Mesenchymal stem cell (in vitro differentiated cells and primary cell): Measurements from ENCODE around the gene KXD1.

ENCODE experiments used
- DNase-seq: peaks from one replicate; pipeline ENCODE4 v3.0.0-alpha.2; 2013
- H2AFZ ChIP-seq: one replicate; pipeline ENCODE4 v1.6.1; 2013; ENCODE audit warnings: low read depth, mild to moderate bottlenecking, control low read depth, inconsistent platforms, low read length, moderate library complexity
- H2AK5ac ChIP-seq: 2 replicates; pipeline ENCODE4 v1.6.1; 2013; ENCODE audit warnings: low read length, moderate library complexity, mild to moderate bottlenecking, inconsistent platforms; ENCODE audit not compliant: severe bottlenecking
- H2BK120ac ChIP-seq: one replicate; pipeline ENCODE4 v1.6.1; 2013; ENCODE audit warnings: low read depth, mild to moderate bottlenecking, inconsistent platforms, low read length, moderate library complexity
- H2BK12ac ChIP-seq, 2 experiments: one replicate each; pipeline ENCODE4 v1.6.1; 2013; ENCODE audit warnings: inconsistent platforms in 2 of 2, low read length in 2 of 2, mild to moderate bottlenecking in 2 of 2, moderate library complexity in 2 of 2, control low read depth in 1 of 2
- H2BK15ac ChIP-seq: one replicate; pipeline ENCODE4 v1.6.1; 2013; ENCODE audit warnings: mild to moderate bottlenecking, low read depth, inconsistent platforms; ENCODE audit not compliant: poor library complexity, severe bottlenecking
- H2BK5ac ChIP-seq: 2 replicates; pipeline ENCODE4 v1.6.1; 2013; ENCODE audit warnings: low read depth, mild to moderate bottlenecking, low read length, control low read depth, inconsistent platforms; ENCODE audit not compliant: poor library complexity, severe bottlenecking
- H3K14ac ChIP-seq, 2 experiments: one replicate each; pipeline ENCODE4 v1.6.1; 2013; ENCODE audit warnings: inconsistent platforms in 2 of 2, low read length in 2 of 2, control low read depth in 1 of 2, mild to moderate bottlenecking in 1 of 2, moderate library complexity in 1 of 2
- H3K18ac ChIP-seq, 2 experiments: one replicate each; pipeline ENCODE4 v1.6.1; 2013; ENCODE audit warnings: inconsistent platforms in 2 of 2, low read length in 2 of 2, control low read depth in 1 of 2, low read depth in 1 of 2, mild to moderate bottlenecking in 1 of 2
- H3K23ac ChIP-seq, 2 experiments: one replicate each; pipeline ENCODE4 v1.6.1; 2013; ENCODE audit warnings: inconsistent platforms in 2 of 2, low read length in 2 of 2, mild to moderate bottlenecking in 2 of 2, moderate library complexity in 2 of 2, control low read depth in 1 of 2
- H3K27ac ChIP-seq: 2 replicates; pipeline ENCODE4 v1.5.1; 2013; ENCODE audit warnings: mild to moderate bottlenecking, moderate library complexity, low read length, control low read depth, inconsistent platforms; ENCODE audit not compliant: poor library complexity, severe bottlenecking
- H3K27me3 ChIP-seq, 2 experiments: 2 replicates each; pipeline versions ENCODE4 v1.6.1 to v1.7.0; 2013; ENCODE audit warnings: low read length in 2 of 2, mild to moderate bottlenecking in 2 of 2, moderate library complexity in 2 of 2, control low read depth in 1 of 2, inconsistent platforms in 1 of 2; ENCODE audit not compliant: control insufficient read depth in 1 of 2, insufficient read depth in 1 of 2
- H3K36me3 ChIP-seq, 2 experiments: 2 replicates each; pipeline versions ENCODE4 v1.6.1 to v1.7.0; 2013; ENCODE audit warnings: low read length in 2 of 2, control low read depth in 1 of 2, inconsistent platforms in 1 of 2, low read depth in 1 of 2, mild to moderate bottlenecking in 1 of 2; ENCODE audit not compliant: insufficient read depth in 2 of 2, control insufficient read depth in 1 of 2
- H3K4ac ChIP-seq, 2 experiments: one replicate each; pipeline ENCODE4 v1.6.1; 2013; ENCODE audit warnings: inconsistent platforms in 2 of 2, low read length in 2 of 2, mild to moderate bottlenecking in 2 of 2, moderate library complexity in 2 of 2, control low read depth in 1 of 2, low read depth in 1 of 2
- H3K4me1 ChIP-seq: 2 replicates; pipeline ENCODE4 v1.6.1; 2013; ENCODE audit warnings: low read depth, low read length, control low read depth; ENCODE audit not compliant: control insufficient read depth, insufficient read depth
- H3K4me2 ChIP-seq: 2 replicates; pipeline ENCODE4 v1.6.1; 2013; ENCODE audit warnings: low read length, mild to moderate bottlenecking, inconsistent platforms; ENCODE audit not compliant: poor library complexity, severe bottlenecking
- H3K4me3 ChIP-seq, 2 experiments: 2 replicates each; pipeline versions ENCODE4 v1.5.1 to v1.7.0; 2013; ENCODE audit warnings: low read length in 2 of 2, mild to moderate bottlenecking in 2 of 2, control low read depth in 1 of 2, low read depth in 1 of 2; ENCODE audit not compliant: insufficient read depth in 1 of 2
- H3K79me1 ChIP-seq: replicated peaks from 2 replicates; pipeline ENCODE4 v1.6.1; 2013; ENCODE audit warnings: mild to moderate bottlenecking, control low read depth, low read length, inconsistent platforms; ENCODE audit not compliant: poor library complexity, severe bottlenecking
- H3K9ac ChIP-seq: 2 replicates; pipeline ENCODE4 v1.7.0; 2013; ENCODE audit warnings: mild to moderate bottlenecking, low read length, moderate library complexity
- H3K9me3 ChIP-seq: 2 replicates; pipeline ENCODE4 v1.7.0; 2013; ENCODE audit warnings: mild to moderate bottlenecking, low read length; ENCODE audit not compliant: control insufficient read depth
- H4K8ac ChIP-seq: one replicate; pipeline ENCODE4 v1.6.1; 2013; ENCODE audit warnings: inconsistent platforms, mild to moderate bottlenecking, low read length, moderate library complexity
- H4K91ac ChIP-seq: one replicate; pipeline ENCODE4 v1.6.1; 2013; ENCODE audit warnings: mild to moderate bottlenecking, low read length, inconsistent platforms
- WGBS: methylation state at CpG from one replicate; pipeline ENCODE4 v1.1.7; 2013; ENCODE audit warnings: mixed read lengths; 5-methylcytosine and 5-hydroxymethylcytosine counted together

Gene KXD1

DNA sequence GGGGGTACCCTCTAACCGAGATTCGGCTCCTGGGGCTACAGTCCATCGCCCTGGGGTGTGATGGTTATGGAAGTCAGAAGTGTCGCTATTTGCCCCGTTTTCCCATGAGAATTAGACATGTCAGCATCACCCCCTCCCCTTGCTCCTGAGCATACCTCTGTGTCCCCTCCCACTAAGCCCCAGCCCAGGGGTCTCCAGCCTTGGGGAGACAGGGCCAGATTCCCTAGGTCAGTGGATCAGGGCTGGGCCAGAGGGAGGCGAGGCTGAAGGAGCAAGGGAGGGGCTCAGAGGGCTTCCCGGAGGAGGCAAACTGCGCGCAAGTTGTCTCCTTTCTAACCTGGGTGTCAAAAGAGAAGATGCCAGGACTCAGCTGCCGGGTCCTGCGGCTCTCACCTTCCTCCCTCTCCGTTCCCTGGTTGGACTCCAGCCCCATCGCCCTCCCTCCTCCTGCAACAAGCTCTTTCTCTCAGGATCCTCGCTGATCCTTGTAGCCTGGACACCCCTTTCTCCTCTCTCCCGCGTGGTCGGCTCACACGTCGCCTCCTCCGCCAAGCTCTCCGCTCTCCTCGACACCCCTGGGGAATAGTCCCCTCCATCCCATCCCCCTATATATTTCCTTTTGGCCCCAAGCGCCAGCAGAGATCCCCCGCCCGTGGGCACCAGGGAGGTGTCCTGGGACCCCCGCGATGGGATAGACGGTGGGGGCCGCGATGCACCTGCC is 54.5 kb downstream of the KXD1 start:
- DNase-seq, result no peak
- Histone ChIP-seq H2BK12ac (no peak overlapping the region), H3K9ac (no peak overlapping the region), H3K4ac (no peak overlapping the region), H3K27me3 (peaks cover 82 to 87% of the 10 kb centered on the region in 2 experiments), H2BK5ac (no peak overlapping the region), H2BK15ac (no peak overlapping the region), H2BK120ac (no peak overlapping the region), H4K91ac (no peak overlapping the region), H3K23ac (peak overlapping the region in 1 of 2 experiments; percentile 94), H2AK5ac (no peak overlapping the region), H3K9me3 (peaks cover 3% of the 10 kb centered on the region), H3K4me3 (peak overlapping the region; percentile 61 to 66), H3K27ac (no peak overlapping the region), H2AFZ (no peak overlapping the region), H4K8ac (no peak overlapping the region), H3K36me3 (no peaks in the 10 kb centered on the region), H3K14ac (no peak overlapping the region), H3K4me1 (peaks cover 39% of the 10 kb centered on the region), H3K4me2 (peak overlapping the region; percentile 94), H3K18ac (no peak overlapping the region), H3K79me1 (no peaks in the 10 kb centered on the region)
- 4% methylated on average over 30 of the region's 30 CpGs for WGBS

DNA sequence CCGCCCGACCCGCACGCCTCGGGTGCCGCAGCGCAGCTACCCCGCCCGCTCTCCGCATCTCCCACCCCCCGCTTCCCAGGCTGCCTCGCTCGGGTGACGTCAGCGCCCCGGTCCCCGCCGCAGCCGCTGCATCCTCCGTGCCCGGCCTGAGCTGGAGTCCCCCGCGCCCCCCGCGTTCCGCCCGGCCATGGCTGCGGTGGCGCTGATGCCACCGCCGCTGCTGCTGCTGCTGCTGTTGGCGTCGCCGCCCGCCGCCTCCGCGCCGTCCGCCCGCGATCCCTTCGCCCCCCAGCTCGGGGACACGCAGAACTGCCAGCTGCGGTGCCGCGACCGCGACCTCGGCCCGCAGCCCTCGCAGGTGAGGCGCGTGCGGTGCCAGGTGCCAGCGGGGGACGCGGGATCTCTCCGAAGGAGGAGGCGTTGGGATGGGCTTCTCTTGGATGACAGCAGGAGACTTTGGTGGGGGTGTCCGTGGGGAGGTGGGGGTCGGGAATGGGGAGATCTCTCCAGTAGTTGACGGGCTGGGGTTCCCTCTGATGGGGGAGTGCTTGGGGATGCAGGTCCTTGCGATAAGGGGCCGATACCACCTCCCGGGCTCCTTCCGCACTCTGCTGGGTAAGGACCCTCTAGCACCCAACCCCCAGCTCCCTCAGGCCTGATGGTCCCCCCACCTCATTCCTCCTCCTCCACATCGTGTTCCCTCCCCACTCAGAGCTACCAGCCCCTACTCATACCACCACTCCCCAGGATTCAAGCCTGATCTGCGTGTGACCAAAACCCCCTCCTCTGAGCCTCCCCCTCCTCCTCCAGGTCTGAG is 55.3 kb downstream of the KXD1 start, which contains the start of gene TMEM59L:
TMEM59L (plus strand) TSS at position 99 of the 817 bp plus-strand sequence; CDS start at position 188, 89 bp downstream.
- 2% methylated on average over 59 of the region's 70 CpGs for WGBS

DNA sequence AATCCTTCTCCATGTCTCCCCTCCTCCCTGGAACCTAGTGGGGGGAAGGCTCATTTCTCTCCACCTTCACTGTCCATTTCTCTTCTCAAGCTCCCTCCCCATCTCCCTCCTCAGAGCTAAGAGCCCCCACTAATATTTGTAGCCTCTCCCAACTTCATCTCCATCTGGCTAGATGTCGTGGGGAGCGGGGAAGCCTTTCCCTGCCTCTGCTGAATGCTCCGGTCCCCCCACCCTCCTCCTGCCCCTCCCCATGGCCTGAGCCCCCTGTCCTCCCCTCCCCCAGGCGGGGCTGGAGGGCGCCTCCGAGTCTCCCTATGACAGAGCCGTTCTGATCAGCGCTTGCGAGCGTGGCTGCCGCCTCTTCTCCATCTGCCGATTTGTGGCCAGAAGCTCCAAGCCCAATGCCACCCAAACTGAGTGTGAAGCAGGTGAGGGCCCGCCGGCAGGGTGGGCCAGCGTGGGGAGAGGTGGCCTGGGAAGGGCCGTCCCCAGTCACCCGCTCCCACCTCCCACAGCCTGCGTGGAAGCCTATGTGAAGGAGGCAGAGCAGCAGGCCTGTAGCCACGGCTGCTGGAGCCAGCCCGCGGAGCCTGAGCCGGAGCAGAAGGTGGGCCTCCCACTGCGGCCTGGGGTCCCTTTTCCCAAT is 56.0 kb downstream of the KXD1 start:
- Histone ChIP-seq H3K4ac (no peak overlapping the region), H3K4me3 (no peak overlapping the region), H2BK12ac (no peak overlapping the region), H2BK15ac (no peak overlapping the region), H3K79me1 (no peaks in the 10 kb centered on the region), H3K4me1 (peaks cover 33% of the 10 kb centered on the region), H2BK5ac (no peak overlapping the region), H3K9ac (no peak overlapping the region), H3K4me2 (no peak overlapping the region), H3K23ac (no peak overlapping the region), H2BK120ac (no peak overlapping the region), H3K27me3 (peaks cover 75 to 80% of the 10 kb centered on the region in 2 experiments), H3K14ac (no peak overlapping the region), H2AK5ac (no peak overlapping the region), H2AFZ (no peak overlapping the region), H4K91ac (no peak overlapping the region), H4K8ac (no peak overlapping the region), H3K36me3 (no peaks in the 10 kb centered on the region), H3K18ac (no peak overlapping the region), H3K27ac (no peak overlapping the region), H3K9me3 (peaks cover 5% of the 10 kb centered on the region)
- WGBS, result 14% methylated on average over 21 of the region's 23 CpGs
- DNase-seq, result no peak

More for the DNA sequence above, 55.3 kb downstream of the KXD1 start, which contains the start of gene TMEM59L:
- no peaks in the 10 kb centered on the region for H3K79me1 ChIP-seq
- H2AK5ac ChIP-seq, result no peak within 1 kb of the TSS
- peaks cover 33% of the 10 kb centered on the region for H3K4me1 ChIP-seq
- H3K18ac ChIP-seq, result peak within 1 kb of the TSS in 1 of 2 experiments; percentile 75
- DNase-seq, result no peak
- peak within 1 kb of the TSS; percentile 61 to 66 for H3K4me3 ChIP-seq
- peaks cover 82 to 87% of the 10 kb centered on the region in 2 experiments for H3K27me3 ChIP-seq
- no peak within 1 kb of the TSS for H2BK120ac ChIP-seq
- peak within 1 kb of the TSS; percentile 79 to 94 for H3K23ac ChIP-seq
- H3K9me3 ChIP-seq, result peaks cover 5% of the 10 kb centered on the region
- H3K27ac ChIP-seq, result no peak within 1 kb of the TSS
- H2BK5ac ChIP-seq, result no peak within 1 kb of the TSS
- no peaks in the 10 kb centered on the region for H3K36me3 ChIP-seq
- peak within 1 kb of the TSS; percentile 94 for H3K4me2 ChIP-seq
- peak within 1 kb of the TSS; percentile 53 for H2AFZ ChIP-seq
- peak within 1 kb of the TSS in 1 of 2 experiments; percentile 74 for H3K4ac ChIP-seq
- peak within 1 kb of the TSS; percentile 51 for H4K8ac ChIP-seq
- no peak within 1 kb of the TSS for H3K9ac ChIP-seq
- peak within 1 kb of the TSS in 1 of 2 experiments; percentile 87 for H3K14ac ChIP-seq
- peak within 1 kb of the TSS in 1 of 2 experiments; percentile 29 for H2BK12ac ChIP-seq
- H2BK15ac ChIP-seq, result no peak within 1 kb of the TSS
- no peak within 1 kb of the TSS for H4K91ac ChIP-seq
